Measurements from ENCODE around the gene ARHGEF26.

ARHGEF26 gene

GRCh38 chr3:154132777-154133375, 11.7 kb downstream of the ARHGEF26 start:
- no peak for TF ChIP-seq CTCF (IDR thresholded peaks at IDR 0.05; ENCODE audit: extremely low read depth, insufficient read depth, missing control alignments)
- no peak for DNase-seq (ENCODE audit: low spot score)
- in situ Hi-C loops (cut with MboI; ENCODE audit: low pct_unique_long_range_greater_than_20kb, low sequenced_read_pairs, unreplicated experiment) = no loop called here

GRCh38 chr3:154135511-154136173, 14.5 kb downstream of the ARHGEF26 start:
- DNase-seq (ENCODE audit: low spot score) = no peak
- no peak for TF ChIP-seq CTCF (IDR thresholded peaks at IDR 0.05; ENCODE audit: extremely low read depth, insufficient read depth, missing control alignments)
- in situ Hi-C loops (cut with MboI; ENCODE audit: low pct_unique_long_range_greater_than_20kb, low sequenced_read_pairs, unreplicated experiment) = no loop called here

GRCh38 chr3:154137036-154137435, 15.8 kb downstream of the ARHGEF26 start:
- DNase-seq (ENCODE audit: low spot score) = no peak
- no peak for TF ChIP-seq CTCF (IDR thresholded peaks at IDR 0.05; ENCODE audit: extremely low read depth, insufficient read depth, missing control alignments)
- in situ Hi-C loops (cut with MboI; ENCODE audit: low pct_unique_long_range_greater_than_20kb, low sequenced_read_pairs, unreplicated experiment) = no loop called here

GRCh38 chr3:154139996-154140436, 18.8 kb downstream of the ARHGEF26 start:
- TF ChIP-seq CTCF (IDR thresholded peaks at IDR 0.05; ENCODE audit: extremely low read depth, insufficient read depth, missing control alignments) = no peak
- no peak for DNase-seq (ENCODE audit: low spot score)
- in situ Hi-C loops (cut with MboI; ENCODE audit: low pct_unique_long_range_greater_than_20kb, low sequenced_read_pairs, unreplicated experiment) = no loop called here

- TF ChIP-seq CTCF (IDR thresholded peaks at IDR 0.05; ENCODE audit: extremely low read depth, insufficient read depth, missing control alignments) = no peak
- in situ Hi-C loops (cut with MboI; ENCODE audit: low pct_unique_long_range_greater_than_20kb, low sequenced_read_pairs, unreplicated experiment) = no loop called here
- no peak for DNase-seq (ENCODE audit: low spot score)
Observed at GRCh38 chr3:154142608-154143007, 21.4 kb downstream of the ARHGEF26 start.

- no peak for DNase-seq (ENCODE audit: low spot score)
- no peak for TF ChIP-seq CTCF (IDR thresholded peaks at IDR 0.05; ENCODE audit: extremely low read depth, insufficient read depth, missing control alignments)
Observed at GRCh38 chr3:154143873-154144272, 22.7 kb downstream of the ARHGEF26 start.

More at GRCh38 chr3:154143873-154144272, 22.7 kb downstream of the ARHGEF26 start:
- in situ Hi-C loops (cut with MboI; ENCODE audit: low pct_unique_long_range_greater_than_20kb, low sequenced_read_pairs, unreplicated experiment) = no loop called here
